Activated T-helper 1 cell treated with anti-CD3 and anti-CD28 coated beads, Interleukin-2, amount 50 U/mL, for 16 hours (primary cell): Measurements from ENCODE around the gene CSTF3.

ENCODE experiments used
- DNase-seq, 2 donors: peaks; one replicate each; pipeline ENCODE4 v3.0.0-alpha.2; 2020; ENCODE audit warnings: low read depth in 1 of 2, low spot score in 1 of 2

Gene CSTF3

DNA sequence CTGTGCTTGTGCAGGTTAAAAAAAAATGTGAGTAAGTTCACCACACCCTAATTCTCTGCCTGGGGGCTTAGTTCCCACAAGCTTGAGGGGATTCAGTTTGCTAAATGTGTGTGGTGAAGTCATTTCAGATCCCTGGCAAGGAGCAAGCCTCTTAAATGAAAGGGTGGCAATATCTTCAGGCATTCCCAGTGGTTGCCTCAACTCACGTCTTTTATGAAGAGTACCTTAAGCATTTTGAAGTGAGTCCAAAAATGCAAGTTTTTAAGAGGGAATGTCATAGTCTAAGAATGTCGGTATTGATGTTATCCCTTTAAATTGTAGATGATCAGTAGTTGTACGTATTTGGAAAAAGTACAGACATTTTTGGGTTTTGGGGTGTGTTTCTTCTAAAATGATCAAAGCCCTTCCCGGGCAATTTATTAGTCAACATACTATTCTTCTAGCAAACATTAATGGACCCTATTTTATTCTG, 117.0 kb downstream of the CSTF3 start:
- no peak for DNase-seq

DNA sequence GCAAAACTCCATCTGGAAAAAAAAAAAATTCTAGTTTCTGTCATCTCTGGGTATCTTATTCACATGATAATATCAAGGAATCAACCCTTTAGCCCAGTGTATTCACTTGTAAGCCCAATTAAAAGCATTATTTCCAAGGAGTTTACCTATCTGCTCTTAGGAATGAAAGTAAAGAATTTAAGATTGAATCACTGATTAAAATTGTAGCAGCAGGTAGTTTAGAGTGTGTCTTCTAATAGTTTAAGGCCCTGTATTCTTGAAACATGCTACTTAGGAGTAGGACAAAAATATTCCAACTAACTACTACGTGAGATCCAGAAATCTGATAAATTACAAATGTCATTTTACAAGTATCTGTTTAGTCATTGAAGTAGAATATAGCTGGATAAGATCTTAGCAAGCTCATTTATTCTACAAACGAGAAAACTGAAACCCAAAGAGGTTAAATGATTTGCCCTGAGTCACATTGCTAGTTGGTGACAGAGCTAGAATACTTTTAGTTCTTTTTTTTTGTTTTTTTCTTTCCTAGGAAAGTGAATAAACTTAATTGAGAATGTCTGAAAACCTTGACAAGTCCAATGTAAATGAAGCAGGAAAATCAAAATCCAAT, 118.0 kb downstream of the CSTF3 start:
- DNase-seq, result no peak

DNA sequence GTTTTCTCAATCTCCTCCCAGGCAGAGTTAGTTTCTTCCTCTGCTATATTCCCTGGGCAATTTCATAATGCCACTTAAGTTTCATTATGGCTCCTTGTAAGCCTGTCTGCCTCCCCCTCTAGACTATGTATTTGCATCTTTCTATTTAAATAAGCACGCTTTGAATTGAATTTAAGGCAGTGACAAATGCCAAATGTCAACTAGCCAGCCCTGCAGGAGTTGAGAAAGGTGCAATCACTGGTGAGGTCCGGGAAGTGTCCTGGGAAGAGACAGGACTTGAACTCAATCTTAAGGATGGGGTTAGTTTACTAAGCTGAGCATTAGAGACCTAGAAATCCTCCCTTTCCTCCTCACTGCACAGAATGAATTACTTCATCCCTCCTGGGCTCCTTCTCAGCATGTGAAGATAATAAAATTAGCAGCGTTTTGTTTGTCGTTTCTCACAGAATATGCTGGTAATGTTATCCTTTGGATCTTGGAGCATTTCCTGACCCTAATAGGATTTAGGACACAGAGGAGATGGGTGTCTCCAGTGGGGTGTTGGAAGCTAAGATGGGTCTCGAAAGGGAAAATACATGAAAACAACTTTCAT, 120.3 kb downstream of the CSTF3 start:
- DNase-seq, result no peak

DNA sequence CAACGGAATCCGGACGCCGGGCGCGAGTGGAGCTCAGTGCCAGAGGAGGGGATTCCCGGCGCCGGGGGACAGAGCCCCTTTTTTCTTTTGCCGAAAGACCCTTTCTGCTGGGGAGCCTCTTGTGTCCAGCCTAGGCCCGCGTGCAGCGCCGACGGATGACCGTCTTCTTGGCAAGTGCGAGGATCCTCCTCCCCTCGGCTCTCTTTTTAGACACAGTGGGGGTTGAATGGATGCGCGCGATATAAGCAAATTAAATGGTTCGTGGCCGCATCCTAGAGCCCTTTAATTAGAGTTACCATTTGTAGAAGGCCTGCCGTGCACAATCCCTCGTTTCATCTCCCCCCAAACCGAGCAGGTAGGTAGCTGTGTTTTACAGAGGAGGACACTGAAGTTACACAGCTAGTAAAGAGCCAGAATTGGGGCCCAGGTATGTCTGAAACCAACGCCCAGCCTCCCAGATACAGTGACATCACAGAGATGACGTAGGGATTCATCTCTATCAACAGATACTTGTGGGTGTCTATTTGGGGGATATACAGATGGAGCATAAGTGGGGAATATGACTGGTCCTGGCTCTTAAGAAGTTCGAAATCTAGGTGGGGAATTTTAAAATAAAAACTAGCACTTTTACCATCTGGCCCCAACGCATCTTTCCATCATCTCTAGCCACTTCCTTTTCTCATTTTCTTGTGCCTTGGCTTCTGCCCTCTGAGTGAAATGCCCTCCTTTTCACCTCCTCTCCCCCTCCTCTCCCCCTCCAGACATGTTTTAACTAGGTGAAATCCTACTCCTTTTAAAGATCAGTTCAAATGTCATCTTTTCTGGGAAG, 121.0 kb downstream of the CSTF3 start:
- DNase-seq, result peak in 1 of 2 donors; percentile 2

DNA sequence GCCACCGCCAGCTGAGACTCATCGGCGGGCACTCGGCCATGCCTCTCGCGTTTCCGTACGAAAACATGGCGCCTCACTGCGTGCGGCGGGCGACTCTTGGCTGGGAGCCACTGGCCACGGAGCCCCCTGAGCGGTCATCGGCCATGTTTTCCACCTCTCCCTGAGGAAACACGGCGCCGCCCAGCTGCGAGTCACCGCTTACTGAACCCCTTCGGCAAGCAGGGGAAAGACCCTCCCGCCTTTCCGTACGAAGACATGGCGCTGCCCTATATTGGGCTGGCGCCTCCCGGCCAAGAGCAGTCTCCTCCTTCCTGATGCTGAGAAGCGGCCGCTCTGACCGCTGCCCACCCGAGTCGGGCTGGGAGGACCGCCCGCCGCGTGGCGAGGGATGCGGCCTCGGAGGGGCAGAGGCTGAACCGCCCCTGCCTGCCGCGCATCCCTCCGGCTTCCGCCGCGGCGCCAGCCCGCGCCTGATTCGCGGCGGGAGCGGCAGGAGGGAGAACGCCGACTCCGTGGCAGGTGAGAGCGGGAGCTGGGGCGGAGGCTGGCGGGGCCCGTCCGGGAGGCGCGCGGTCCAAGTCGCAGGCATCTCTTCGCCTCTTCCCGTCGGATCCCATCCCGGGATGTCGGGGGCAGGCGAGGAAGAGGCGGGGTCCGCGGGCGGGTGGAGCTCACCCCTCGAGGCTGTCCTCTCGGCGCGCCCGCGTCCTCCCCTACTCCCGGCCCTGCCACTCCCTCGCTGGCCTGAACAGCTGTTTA, 121.8 kb downstream of the CSTF3 start, which contains the start of gene TCP11L1:
TCP11L1 (plus strand) TSS at position 299 of the 759 bp plus-strand sequence. CDS start 4,202 bp downstream, outside the sequence.
- peak; percentile 59 to 69 for DNase-seq

DNA sequence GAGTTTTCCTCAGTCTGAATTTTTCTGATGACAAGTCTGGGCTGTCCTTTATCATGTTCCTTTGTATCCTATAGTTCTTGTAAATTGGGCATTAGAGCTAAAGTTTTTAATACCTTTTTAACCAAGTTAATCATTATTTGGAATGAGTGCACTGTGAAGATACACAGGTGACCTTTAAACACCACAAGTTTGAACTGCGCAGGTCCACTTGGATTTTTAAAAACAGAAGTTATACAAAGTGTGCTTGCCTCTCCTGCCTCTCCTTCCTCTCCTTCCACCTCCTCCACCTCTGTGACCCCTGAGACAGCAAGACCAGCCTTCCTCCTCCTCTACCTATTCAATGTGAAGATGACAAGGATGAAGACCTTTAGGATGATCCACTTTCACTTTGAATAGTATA, 126.3 kb downstream of the CSTF3 start:
- no peak for DNase-seq
